ENCODE results near the gene OARD1. TPM values are rescaled to one million over a fixed set of nuclear protein-coding genes. Genes with fewer than 3 reads are reported as not detected.
A peak's percentile ranks its signal among the peaks of the same experiment; 100 is the strongest.

Gene OARD1
- total and polyA plus RNA-seq, 10 of the 15 experiments (the other 5 are each of a cell fraction or from before 2014, with no cell fraction given), result 19.0 to 63.5 (median 43.6) TPM

- no peak for TF ChIP-seq MYC (IDR thresholded peaks at IDR 0.05; ENCODE audit: insufficient read depth, insufficient read length, insufficient replicate concordance, low read length, severe bottlenecking)
- peak; percentile 45; the same call in 1 of the 2 replicates for TF ChIP-seq RFX5 (IDR thresholded peaks at IDR 0.05; ENCODE audit: low read depth, low read length)
- TF ChIP-seq NFIC (IDR thresholded peaks at IDR 0.05; ENCODE audit: low read depth, low read length), result no peak
- TF ChIP-seq LARP7 (IDR thresholded peaks at IDR 0.05), result peak; percentile 60; the same call in 1 of the 2 replicates
- TF ChIP-seq SREBF2 (IDR thresholded peaks at IDR 0.05; ENCODE audit: low read length), result no peak
- TF ChIP-seq ZNF217 (IDR thresholded peaks at IDR 0.05), result no peak
- TF ChIP-seq SKIL (IDR thresholded peaks at IDR 0.05; ENCODE audit: low read depth, poor library complexity, severe bottlenecking), result no peak
- no peak for TF ChIP-seq EGR1 (IDR thresholded peaks at IDR 0.05; ENCODE audit: borderline replicate concordance in 1 of 2, low read depth in 2 of 2, low read length in 2 of 2)
- TF ChIP-seq ATF2 (IDR thresholded peaks at IDR 0.05; ENCODE audit: low read length), result no peak
- peak; percentile 45; the same call in 1 of the 2 replicates for TF ChIP-seq DPF2 (IDR thresholded peaks at IDR 0.05)
- peak; percentile 58; the same call in 1 of the 2 replicates for TF ChIP-seq MXI1 (IDR thresholded peaks at IDR 0.05; ENCODE audit: low read depth, low read length)
- peak; percentile 62; the same call in 1 of the 2 replicates for TF ChIP-seq TCF3 (IDR thresholded peaks at IDR 0.05; ENCODE audit: borderline replicate concordance, insufficient read depth, low read depth, low read length)
- 0 out of 3 replicates have a peak, but pooled peaks have one; percentile 37 for TF ChIP-seq POU2F2 (IDR thresholded peaks at IDR 0.05; ENCODE audit: borderline replicate concordance, low read depth, low read length)
- TF ChIP-seq BMI1 (IDR thresholded peaks at IDR 0.05; ENCODE audit: borderline replicate concordance), result no peak
- no peak for TF ChIP-seq ZNF384 (IDR thresholded peaks at IDR 0.05; ENCODE audit: borderline replicate concordance, low read depth, low read length)
- TF ChIP-seq ZSCAN29 (IDR thresholded peaks at IDR 0.05), result no peak
- no peak for TF ChIP-seq JUNB (IDR thresholded peaks at IDR 0.05)
- TF ChIP-seq PKNOX1 (IDR thresholded peaks at IDR 0.05), result no peak
- no peak for TF ChIP-seq ATF7 (IDR thresholded peaks at IDR 0.05; ENCODE audit: low read depth)
- no peak for TF ChIP-seq RAD51 (IDR thresholded peaks at IDR 0.05)
- TF ChIP-seq SUPT20H (IDR thresholded peaks at IDR 0.05; ENCODE audit: borderline replicate concordance, control insufficient read depth, low read depth, low read length), result no peak
- TF ChIP-seq POLR2AphosphoS2 (IDR thresholded peaks at IDR 0.05; ENCODE audit: low read depth, low read length), result peak; percentile 62; the same call in 1 of the 2 replicates
- TF ChIP-seq BCL11A (IDR thresholded peaks at IDR 0.05; ENCODE audit: low read depth, low read length), result no peak
- 0 out of 2 replicates have a peak, but pooled peaks have one; percentile 16 for TF ChIP-seq RELB (IDR thresholded peaks at IDR 0.05; ENCODE audit: low read depth)
- TF ChIP-seq TBL1XR1 (IDR thresholded peaks at IDR 0.05; ENCODE audit: low read depth, low read length), result no peak
These were observed 44.2 kb downstream of the OARD1 start (continued) for GRCh38 chr6:41027799-41028560.

Data from GM12878 (cell line).